Glutamatergic neuron (in vitro differentiated cells): ENCODE measurements around the gene SRRT. TPM values are rescaled to one million over a fixed set of nuclear protein-coding genes. Genes with fewer than 3 reads are reported as not detected.
"Not testable (repeated sequence)": the region's sequence is repeated elsewhere in the genome, so short reads cannot be mapped to it uniquely, and the experiment has no call there.

Source experiments
- DNase-seq: peaks from one replicate; pipeline ENCODE4 v3.0.0; 2022
- H3K27ac Mint-ChIP-seq: one replicate; pipeline ENCODE4 v1.8.0; 2020; ENCODE audit warnings: mild to moderate bottlenecking, mixed read lengths, inconsistent platforms; ENCODE audit not compliant: unreplicated experiment
- H3K27me3 Mint-ChIP-seq: one replicate; pipeline ENCODE4 v1.8.0; 2020; ENCODE audit warnings: mild to moderate bottlenecking, moderate library complexity, mixed read lengths, inconsistent platforms; ENCODE audit not compliant: unreplicated experiment
- H3K36me3 Mint-ChIP-seq: one replicate; pipeline ENCODE4 v1.8.0; 2020; ENCODE audit warnings: mild to moderate bottlenecking, mixed read lengths, inconsistent platforms; ENCODE audit not compliant: unreplicated experiment
- H3K4me1 Mint-ChIP-seq: one replicate; pipeline ENCODE4 v1.8.0; 2020; ENCODE audit warnings: mild to moderate bottlenecking, low read depth, mixed read lengths, inconsistent platforms; ENCODE audit not compliant: unreplicated experiment
- H3K4me3 Mint-ChIP-seq: one replicate; pipeline ENCODE4 v1.8.0; 2020; ENCODE audit warnings: mild to moderate bottlenecking, mixed read lengths, inconsistent platforms; ENCODE audit not compliant: unreplicated experiment
- H3K9me3 Mint-ChIP-seq: one replicate; pipeline ENCODE4 v1.8.0; 2020; ENCODE audit warnings: mild to moderate bottlenecking, moderate library complexity, mixed read lengths, inconsistent platforms; ENCODE audit not compliant: unreplicated experiment
- CTCF ChIP-seq: fragments of 200-600 bp; sonication (generic); IDR thresholded peaks from one replicate; pipeline ENCODE4 v1.5.0; 2021; ENCODE audit not compliant: partially characterized antibody, unreplicated experiment
- total RNA-seq: library from RNA; stranded (reverse); fragmentation: NEBNext Ultra II Directional; extraction: Animal tissue kit (Norgen Biotek cat#: 25700); gene quantifications from one replicate; pipeline ENCODE4 v1.2.1, GENCODE V29; 2021; ENCODE audit not compliant: unreplicated experiment

The SRRT gene
- total RNA-seq, 1 donor from 2014 or later, result 213 TPM

- Mint-ChIP-seq H3K27me3 (peaks cover 3% of the 10 kb centered on the region), H3K4me1 (no peaks in the 10 kb centered on the region), H3K27ac (no peak overlapping the region), H3K4me3 (no peak overlapping the region), H3K9me3 (peaks cover 1% of the 10 kb centered on the region), H3K36me3 (peaks cover 5% of the 10 kb centered on the region)
- DNase-seq, result no peak
- TF ChIP-seq CTCF, result no peak
Measured at GRCh38 chr7:100911484-100911883, 36.6 kb downstream of the SRRT start.

DNA sequence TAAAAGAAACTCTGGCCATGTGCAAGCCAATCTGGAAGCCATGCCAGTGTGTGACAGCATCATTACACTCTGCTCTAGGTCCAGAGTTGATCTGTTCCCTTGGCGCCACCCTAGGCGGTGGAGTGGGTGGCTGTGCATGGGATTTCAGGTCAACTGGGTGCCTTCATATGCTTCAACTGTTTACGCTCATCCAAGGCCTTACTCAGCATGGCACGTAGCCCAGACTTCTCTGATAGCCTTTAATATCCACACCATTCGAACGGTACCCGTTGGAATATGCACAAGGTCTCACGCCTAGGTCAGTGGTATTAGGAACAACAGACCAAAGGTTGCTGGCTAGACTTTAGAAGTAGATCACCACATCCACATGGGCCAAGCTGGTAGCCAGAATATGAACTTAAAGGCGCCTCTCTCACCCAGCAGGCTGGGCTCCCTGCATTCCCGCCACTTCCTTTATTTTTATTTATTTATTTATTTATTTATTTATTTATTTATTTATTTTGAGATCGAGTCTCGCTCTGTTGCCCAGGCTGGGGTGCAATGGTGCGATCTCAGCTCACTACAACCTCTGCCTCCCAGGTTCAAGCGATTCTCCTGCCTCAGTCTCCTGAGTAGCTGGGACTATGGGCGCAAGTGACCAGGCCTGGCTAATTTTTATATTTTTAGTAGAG is 39.4 kb downstream of the SRRT start:
- Mint-ChIP-seq H3K4me1 (no peaks in the 10 kb centered on the region), H3K4me3 (no peak overlapping the region), H3K9me3 (peaks cover 1% of the 10 kb centered on the region), H3K27me3 (peaks cover 3% of the 10 kb centered on the region), H3K27ac (no peak overlapping the region), H3K36me3 (no peaks in the 10 kb centered on the region)
- DNase-seq, result no peak
- TF ChIP-seq CTCF, result no peak

GRCh38 chr7:100914879-100915447 is 40.1 kb downstream of the SRRT start:
- Mint-ChIP-seq H3K4me1 (no peaks in the 10 kb centered on the region), H3K36me3 (no peaks in the 10 kb centered on the region), H3K9me3 (peaks cover 1% of the 10 kb centered on the region), H3K27ac (no peak overlapping the region), H3K27me3 (peaks cover 3% of the 10 kb centered on the region), H3K4me3 (no peak overlapping the region)
- no peak for TF ChIP-seq CTCF
- no peak for DNase-seq

- not testable (repeated sequence) for H3K27ac Mint-ChIP-seq, DNase-seq, H3K9me3 Mint-ChIP-seq, H3K36me3 Mint-ChIP-seq, H3K4me1 Mint-ChIP-seq, H3K27me3 Mint-ChIP-seq, H3K4me3 Mint-ChIP-seq
Measured at GRCh38 chr7:100919335-100919734, 44.4 kb downstream of the SRRT start.

DNA sequence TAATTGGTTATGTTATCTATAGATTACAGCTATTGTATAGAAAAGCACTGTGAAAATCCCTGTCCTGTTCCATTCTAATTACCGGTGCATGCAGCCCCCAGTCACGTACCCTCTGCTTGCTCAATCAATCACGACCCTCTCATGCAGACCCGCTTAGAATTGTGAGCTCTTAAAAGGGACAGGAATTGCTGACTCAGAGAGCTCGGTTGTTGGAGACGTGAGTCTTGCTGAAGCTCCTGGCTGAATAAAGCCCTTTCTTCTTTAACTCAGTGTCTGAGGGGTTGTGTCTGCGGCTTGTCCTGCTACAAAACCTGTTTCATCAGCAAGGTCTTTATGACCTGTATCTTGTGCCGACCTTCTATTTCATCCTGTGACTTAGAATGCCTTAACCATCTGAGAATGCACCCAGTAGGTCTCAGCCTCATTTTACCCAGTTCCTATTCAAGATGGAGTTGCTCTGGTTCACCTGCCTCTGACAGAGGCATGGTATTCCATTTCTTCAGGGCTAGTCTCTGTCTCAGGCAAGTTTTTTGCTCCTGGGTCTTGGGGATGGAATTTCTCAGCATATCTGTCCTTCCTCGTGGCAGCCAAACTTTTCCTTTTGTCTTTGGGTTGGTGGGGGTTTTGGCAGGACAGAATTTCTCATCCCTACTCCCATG is 45.0 kb downstream of the SRRT start:
- not testable (repeated sequence) for H3K27ac Mint-ChIP-seq, H3K27me3 Mint-ChIP-seq, H3K4me1 Mint-ChIP-seq, H3K36me3 Mint-ChIP-seq, H3K9me3 Mint-ChIP-seq, H3K4me3 Mint-ChIP-seq, DNase-seq

GRCh38 chr7:100921039-100921438 is 46.1 kb downstream of the SRRT start:
- DNase-seq, result no peak
- no peak for TF ChIP-seq CTCF
- H3K4me3 Mint-ChIP-seq, result no peak overlapping the region
- no peaks in the 10 kb centered on the region for H3K4me1 Mint-ChIP-seq
- H3K36me3 Mint-ChIP-seq, result no peaks in the 10 kb centered on the region
- H3K27me3 Mint-ChIP-seq, result peaks cover 5% of the 10 kb centered on the region
- H3K27ac Mint-ChIP-seq, result no peak overlapping the region
- no peaks in the 10 kb centered on the region for H3K9me3 Mint-ChIP-seq

GRCh38 chr7:100923616-100924015 is 48.7 kb downstream of the SRRT start:
- H3K27me3 Mint-ChIP-seq, H3K9me3 Mint-ChIP-seq, H3K4me3 Mint-ChIP-seq, H3K4me1 Mint-ChIP-seq, DNase-seq, H3K36me3 Mint-ChIP-seq, H3K27ac Mint-ChIP-seq: not testable (repeated sequence)
